Measurements from ENCODE around the gene SMLR1. TPM values are rescaled to one million over a fixed set of nuclear protein-coding genes. Genes with fewer than 3 reads are reported as not detected.

The SMLR1 gene
- total and polyA plus RNA-seq, 10 of the 15 experiments (the other 5 are each of a cell fraction or from before 2014, with no cell fraction given): 0.10 TPM; not detected in 9

- Histone ChIP-seq H3K4me2 (ENCODE audit: control insufficient read depth, insufficient read depth) (no peak overlapping the region), H3K4me3 (no peak overlapping the region), H3K27me3 (replicated peaks in 1 of 2; ENCODE audit: control insufficient read depth in 2 of 2, insufficient read depth in 2 of 2, low read length in 1 of 2) (no peaks in the 10 kb centered on the region), H3K79me2 (ENCODE audit: control insufficient read depth, insufficient read depth, low read length) (no peaks in the 10 kb centered on the region), H3K9me3 (replicated peaks; ENCODE audit: control insufficient read depth, insufficient read depth, low read length) (no peaks in the 10 kb centered on the region; the same call in 2 of the 3 replicates), H2AFZ (ENCODE audit: control insufficient read depth, low read depth, low read length) (no peak overlapping the region), H3K27ac (ENCODE audit: control insufficient read depth, insufficient read depth) (no peak overlapping the region), H3K9ac (ENCODE audit: control insufficient read depth, insufficient read depth, low read length) (no peak overlapping the region), H3K4me1 (ENCODE audit: control insufficient read depth, insufficient read depth, low read length) (no peaks in the 10 kb centered on the region), H4K20me1 (ENCODE audit: control insufficient read depth, insufficient read depth) (no peaks in the 10 kb centered on the region), H3K36me3 (ENCODE audit: control insufficient read depth in 2 of 2, insufficient read depth in 2 of 2, low read length in 1 of 2) (no peaks in the 10 kb centered on the region)
- CTCF ChIA-PET: interaction anchor here (0.7 kb wide), 1 partner anchor 30 kb away, joined by 5 read pairs; no protein-coding TSS in a partner anchor
- ATAC-seq (no peak), DNase-seq (ENCODE audit: low read depth, low spot score) (no peak), FAIRE-seq (no peak)
- POLR2A ChIA-PET: no interaction called here
- TF ChIP-seq SIX5 (IDR thresholded peaks at IDR 0.05; ENCODE audit: low read depth, low read length, severe bottlenecking) (no peak), MAX (IDR thresholded peaks at IDR 0.05; ENCODE audit: low read depth, low read length) (no peak), PRDM15 (CRISPR knock-in tag; IDR thresholded peaks at IDR 0.05) (no peak), SMARCA5 (IDR thresholded peaks at IDR 0.05) (no peak), CHD2 (IDR thresholded peaks at IDR 0.05; ENCODE audit: borderline replicate concordance, low read depth, low read length) (no peak), HDAC2 (IDR thresholded peaks at IDR 0.05) (no peak), ELK1 (IDR thresholded peaks at IDR 0.05; ENCODE audit: low read depth, low read length) (no peak), NRF1 (conservative IDR thresholded peaks at IDR 0.05; ENCODE audit: low read depth, low read length) (no peak), YBX1 (IDR thresholded peaks at IDR 0.05) (no peak), ATF3 (IDR thresholded peaks at IDR 0.05; ENCODE audit: borderline replicate concordance, extremely low read depth, low read depth, low read length) (no peak), ZNF622 (IDR thresholded peaks at IDR 0.05) (no peak), YY1 (IDR thresholded peaks at IDR 0.05; ENCODE audit: low read depth, low read length) (no peak), PBX3 (IDR thresholded peaks at IDR 0.05; ENCODE audit: insufficient replicate concordance, low read depth, low read length) (no peak)
- SMC1A ChIA-PET (ENCODE audit: uncharacterized antibody, unreplicated experiment): no interaction called here
- no TSS peak for BruUV-seq (replicated peaks)
- in situ Hi-C loops (cut with MboI) (no loop called here), intact Hi-C loops (cut with micrococcal nuclease; ENCODE audit: unreplicated experiment) (no loop called here)
- RAD21 ChIA-PET (ENCODE audit: unreplicated experiment): no interaction called here
- 2% methylated on average over 2 of the region's 2 CpGs for WGBS (ENCODE audit: insufficient coverage, insufficient replicate concordance, low lambda C conversion rate, missing lambda C conversion rate)
Measured at GRCh38 chr6:130783416-130784107, 43.6 kb upstream of the SMLR1 start.

Data from GM12878 (cell line).